Adrenal gland (tissue), 5 donors: ENCODE measurements around the gene ZBTB44.

Experiments
- POLR2A ChIP-seq, 2 donors: fragments of 450-650 bp; IDR thresholded peaks; one replicate each; pipeline ENCODE4 v1.6.1; 2017; ENCODE audit warnings: antibody characterized with exemption in 2 of 2, mild to moderate bottlenecking in 2 of 2, moderate library complexity in 1 of 2
- TF ChIP-seq, protein P1 (sequence below), 6 experiments: fragments of 450-650 bp in 4 of 6; fragments of 200-600 bp in 2 of 6; sonication (generic) in 1 of 6; IDR thresholded peaks; 1 replicate in 5 of 6; 2 replicates in 1 of 6; pipeline versions ENCODE4 v1.5.1 to v1.8.0; 2016 to 2021; ENCODE audit warnings: antibody characterized with exemption in 6 of 6, mild to moderate bottlenecking in 2 of 6, moderate library complexity in 1 of 6
- donor health status: DM: no; HTN: no; CAD: no.

DNA sequence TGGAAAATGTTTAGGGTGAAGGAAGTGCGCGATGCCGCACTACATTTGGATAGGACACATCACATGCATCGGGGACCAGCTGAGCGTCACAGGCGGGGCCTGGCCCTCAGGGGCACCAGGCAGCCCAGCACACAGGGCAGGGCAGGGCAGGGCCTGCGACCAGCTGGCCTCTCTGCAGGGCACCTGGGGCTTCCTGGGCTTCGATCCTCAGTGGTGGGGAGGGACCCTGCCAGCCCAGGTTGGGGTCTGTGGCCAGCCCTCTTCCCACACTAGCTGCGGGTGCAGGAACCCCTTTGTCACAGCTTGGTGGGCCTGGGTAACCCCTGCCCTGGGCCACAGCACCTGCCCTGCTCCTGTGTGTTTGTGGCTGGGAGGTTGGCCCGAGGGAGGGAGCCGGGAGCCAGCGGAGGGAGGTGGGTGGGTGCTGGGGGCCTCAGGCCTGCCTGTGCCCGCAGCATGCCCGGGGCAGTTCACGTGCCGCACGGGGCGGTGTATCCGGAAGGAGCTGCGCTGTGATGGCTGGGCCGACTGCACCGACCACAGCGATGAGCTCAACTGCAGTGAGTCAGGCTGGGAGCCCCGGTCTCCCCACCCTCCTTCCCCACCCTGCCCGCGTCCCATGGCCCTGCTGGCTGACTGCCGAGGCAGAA lies 117.2 kb downstream of the ZBTB44 start:
- TF ChIP-seq, protein P1, sequence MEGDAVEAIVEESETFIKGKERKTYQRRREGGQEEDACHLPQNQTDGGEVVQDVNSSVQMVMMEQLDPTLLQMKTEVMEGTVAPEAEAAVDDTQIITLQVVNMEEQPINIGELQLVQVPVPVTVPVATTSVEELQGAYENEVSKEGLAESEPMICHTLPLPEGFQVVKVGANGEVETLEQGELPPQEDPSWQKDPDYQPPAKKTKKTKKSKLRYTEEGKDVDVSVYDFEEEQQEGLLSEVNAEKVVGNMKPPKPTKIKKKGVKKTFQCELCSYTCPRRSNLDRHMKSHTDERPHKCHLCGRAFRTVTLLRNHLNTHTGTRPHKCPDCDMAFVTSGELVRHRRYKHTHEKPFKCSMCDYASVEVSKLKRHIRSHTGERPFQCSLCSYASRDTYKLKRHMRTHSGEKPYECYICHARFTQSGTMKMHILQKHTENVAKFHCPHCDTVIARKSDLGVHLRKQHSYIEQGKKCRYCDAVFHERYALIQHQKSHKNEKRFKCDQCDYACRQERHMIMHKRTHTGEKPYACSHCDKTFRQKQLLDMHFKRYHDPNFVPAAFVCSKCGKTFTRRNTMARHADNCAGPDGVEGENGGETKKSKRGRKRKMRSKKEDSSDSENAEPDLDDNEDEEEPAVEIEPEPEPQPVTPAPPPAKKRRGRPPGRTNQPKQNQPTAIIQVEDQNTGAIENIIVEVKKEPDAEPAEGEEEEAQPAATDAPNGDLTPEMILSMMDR (IDR thresholded peaks at IDR 0.05): no peak
- TF ChIP-seq POLR2A (IDR thresholded peaks at IDR 0.05): no peak
